GM10847 (cell line): ENCODE measurements around the gene LRMDA.

Experiments used
- POLR2A ChIP-seq: IDR thresholded peaks from 2 replicates; pipeline ENCODE4 v1.6.1; 2011; ENCODE audit not compliant: insufficient read length; ENCODE audit errors: extremely low read depth

Gene LRMDA

GRCh38 chr10:76035206-76036110, 604.0 kb downstream of the LRMDA start:
- no peak for TF ChIP-seq POLR2A

GRCh38 chr10:76036111-76036940, 604.9 kb downstream of the LRMDA start:
- no peak for TF ChIP-seq POLR2A

- TF ChIP-seq POLR2A: no peak
Measured at GRCh38 chr10:76036962-76037361, 605.5 kb downstream of the LRMDA start.

GRCh38 chr10:76037531-76038155, 606.2 kb downstream of the LRMDA start:
- no peak for TF ChIP-seq POLR2A

GRCh38 chr10:76038696-76039095, 607.3 kb downstream of the LRMDA start:
- TF ChIP-seq POLR2A: no peak

- TF ChIP-seq POLR2A: no peak
Measured at GRCh38 chr10:76040107-76040829, 608.8 kb downstream of the LRMDA start.

- TF ChIP-seq POLR2A: no peak
Measured at GRCh38 chr10:76040830-76041220, 609.4 kb downstream of the LRMDA start.

GRCh38 chr10:76041551-76041950, 610.1 kb downstream of the LRMDA start:
- no peak for TF ChIP-seq POLR2A

- TF ChIP-seq POLR2A: no peak
Measured at GRCh38 chr10:76043261-76043660, 611.8 kb downstream of the LRMDA start.

GRCh38 chr10:76044751-76045150, 613.3 kb downstream of the LRMDA start:
- no peak for TF ChIP-seq POLR2A

GRCh38 chr10:76045174-76045573, 613.8 kb downstream of the LRMDA start:
- TF ChIP-seq POLR2A: no peak

GRCh38 chr10:76047521-76047920, 616.1 kb downstream of the LRMDA start:
- TF ChIP-seq POLR2A: no peak

- no peak for TF ChIP-seq POLR2A
Measured at GRCh38 chr10:76049581-76050290, 618.3 kb downstream of the LRMDA start.

GRCh38 chr10:76050291-76050625, 618.8 kb downstream of the LRMDA start:
- no peak for TF ChIP-seq POLR2A
